Kasumi-1 (cell line): ENCODE results near the gene PJA1.

Experiments
- DNase-seq, 2 experiments: peaks; one replicate each; lab custom pipeline; 2025; lab: John Stamatoyannopoulos, UW

PJA1 gene

DNA sequence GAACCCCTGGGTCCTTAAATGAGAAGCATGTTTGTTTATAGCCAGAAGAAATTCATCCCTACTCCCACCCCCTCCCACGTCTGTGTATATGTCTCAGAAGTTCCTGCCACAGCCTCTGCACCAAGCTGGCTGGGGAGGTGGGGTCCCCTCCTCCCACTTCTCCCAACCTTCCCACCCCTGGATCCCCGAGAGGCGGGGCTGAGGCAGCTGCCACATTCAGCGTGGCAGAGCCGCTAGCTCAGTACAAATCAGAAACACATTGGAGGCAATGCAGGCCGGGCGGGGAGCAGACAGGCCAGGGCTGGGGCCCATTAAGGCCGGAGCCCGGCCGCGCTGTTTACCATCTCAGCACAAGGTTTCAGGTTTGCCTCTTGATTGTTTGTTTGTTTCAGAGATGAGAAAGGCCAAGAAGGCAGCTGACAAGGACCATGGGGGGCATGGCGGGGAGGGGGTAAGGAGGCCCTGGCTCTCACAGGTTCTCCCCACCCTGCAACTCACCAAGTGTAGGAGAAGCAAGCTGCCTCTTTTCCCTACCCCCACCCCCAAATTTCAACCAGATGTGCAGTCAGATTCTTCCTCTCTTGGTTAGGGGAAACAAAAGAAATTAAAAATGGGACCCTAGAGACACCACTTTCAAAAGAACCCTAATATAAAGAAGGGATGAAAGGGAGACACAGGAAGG, 22.3 kb downstream of the PJA1 start:
- no peak for DNase-seq

DNA sequence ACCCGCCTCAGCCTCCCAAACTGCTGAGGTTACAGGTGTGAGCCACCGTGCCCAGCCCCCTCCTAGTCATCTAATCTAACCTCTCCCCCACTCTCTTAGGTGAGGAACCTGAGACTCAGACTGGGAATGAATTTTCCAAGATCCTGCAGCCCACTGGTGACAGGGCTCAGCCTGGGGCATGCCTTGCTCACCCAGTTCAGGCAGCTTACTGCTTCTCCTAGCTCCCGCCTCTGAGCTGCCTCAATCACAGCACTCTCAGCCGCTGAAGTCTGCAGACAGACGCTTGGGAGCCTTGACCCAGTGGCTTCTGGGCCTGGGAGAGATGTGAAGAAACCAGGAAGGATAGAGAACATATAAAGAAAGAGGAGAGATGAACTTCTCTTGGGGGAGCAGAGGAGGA, 24.4 kb downstream of the PJA1 start:
- DNase-seq = no peak

DNA sequence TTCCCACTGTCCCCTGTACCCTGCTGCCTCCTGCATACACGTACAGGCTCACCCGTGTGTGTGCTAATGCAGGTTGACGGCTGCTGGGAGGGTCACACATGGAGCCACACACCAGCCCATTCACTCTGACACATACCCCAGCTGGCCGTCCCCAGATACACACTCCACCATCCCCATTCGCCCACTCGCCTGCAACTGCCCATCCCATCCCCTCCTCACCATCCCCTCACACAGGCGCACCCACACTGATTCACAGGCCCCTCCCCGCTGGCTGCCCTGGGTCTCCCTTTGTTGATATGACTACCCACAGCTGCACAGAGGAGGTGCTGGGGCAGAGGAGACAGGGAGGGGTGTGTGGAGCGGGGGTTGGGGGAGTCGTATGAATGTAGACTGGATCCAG, 25.7 kb downstream of the PJA1 start:
- no peak for DNase-seq

DNA sequence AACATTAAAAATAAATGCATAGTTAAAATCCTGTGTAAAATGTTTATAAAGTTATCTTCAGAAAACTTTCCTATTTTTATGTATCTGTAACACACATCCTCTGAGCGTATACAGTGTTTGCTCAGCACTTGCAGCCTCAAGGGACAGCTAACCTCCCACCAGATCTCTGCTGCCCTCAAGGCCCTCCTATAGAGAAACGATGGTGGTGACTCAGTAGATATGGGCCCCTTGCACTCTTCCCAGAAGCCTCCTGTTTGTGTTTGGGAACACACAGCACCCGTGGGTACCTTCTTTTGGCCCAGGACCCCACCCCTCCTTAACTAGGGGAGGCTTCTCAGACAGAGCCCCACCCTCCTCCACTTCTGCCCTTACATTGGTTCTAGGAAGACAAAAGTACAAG, 26.7 kb downstream of the PJA1 start:
- no peak for DNase-seq

DNA sequence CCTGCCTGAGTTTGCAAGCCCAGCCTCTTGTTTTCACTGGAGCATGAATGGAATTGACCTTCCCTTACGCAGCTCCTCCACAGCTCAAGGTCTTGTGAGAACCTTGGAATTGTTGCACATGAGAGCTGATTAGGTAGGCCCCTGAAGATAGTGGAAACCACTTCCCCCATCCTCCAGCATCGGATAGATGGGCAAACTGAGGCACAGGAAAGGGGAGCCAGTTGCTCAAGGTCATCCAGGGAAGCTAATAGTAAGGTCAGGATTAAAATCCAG, 27.2 kb downstream of the PJA1 start:
- DNase-seq = no peak

DNA sequence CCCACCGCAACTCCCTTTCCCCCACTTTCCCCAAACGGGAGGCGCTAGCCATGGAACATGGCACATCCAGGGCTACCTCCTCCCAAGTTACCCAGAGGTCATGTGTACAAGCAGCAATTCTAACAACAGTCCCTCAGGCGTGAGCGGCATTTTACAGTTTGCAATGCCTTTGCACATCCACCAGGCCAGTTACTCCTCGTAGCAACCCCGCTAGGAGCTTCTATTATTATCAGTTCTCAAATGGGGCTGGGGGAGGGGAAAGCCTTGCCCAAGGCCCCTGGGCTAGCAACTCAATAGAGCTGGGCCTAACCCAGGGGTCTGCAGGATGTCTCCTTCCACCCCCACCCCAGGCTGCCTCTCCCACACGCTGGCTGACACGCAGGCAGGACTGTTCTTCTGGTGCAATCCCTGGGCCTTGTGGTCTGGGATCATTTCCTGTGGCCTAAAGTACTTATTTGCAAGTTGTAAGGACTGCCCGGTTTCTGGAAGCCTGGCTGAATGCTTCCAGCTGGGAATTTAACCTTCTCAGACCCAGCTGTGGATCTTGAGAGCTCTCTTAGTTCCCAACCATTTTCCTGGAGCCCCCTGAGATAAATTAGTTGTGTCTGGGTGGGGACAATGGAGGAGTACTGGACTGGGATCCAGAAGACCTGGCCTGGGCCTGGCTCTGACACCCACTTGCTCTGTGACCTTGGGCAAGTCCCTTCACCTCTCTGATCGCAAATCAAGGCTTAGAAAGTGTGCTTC, 27.7 kb downstream of the PJA1 start:
- DNase-seq = no peak

DNA sequence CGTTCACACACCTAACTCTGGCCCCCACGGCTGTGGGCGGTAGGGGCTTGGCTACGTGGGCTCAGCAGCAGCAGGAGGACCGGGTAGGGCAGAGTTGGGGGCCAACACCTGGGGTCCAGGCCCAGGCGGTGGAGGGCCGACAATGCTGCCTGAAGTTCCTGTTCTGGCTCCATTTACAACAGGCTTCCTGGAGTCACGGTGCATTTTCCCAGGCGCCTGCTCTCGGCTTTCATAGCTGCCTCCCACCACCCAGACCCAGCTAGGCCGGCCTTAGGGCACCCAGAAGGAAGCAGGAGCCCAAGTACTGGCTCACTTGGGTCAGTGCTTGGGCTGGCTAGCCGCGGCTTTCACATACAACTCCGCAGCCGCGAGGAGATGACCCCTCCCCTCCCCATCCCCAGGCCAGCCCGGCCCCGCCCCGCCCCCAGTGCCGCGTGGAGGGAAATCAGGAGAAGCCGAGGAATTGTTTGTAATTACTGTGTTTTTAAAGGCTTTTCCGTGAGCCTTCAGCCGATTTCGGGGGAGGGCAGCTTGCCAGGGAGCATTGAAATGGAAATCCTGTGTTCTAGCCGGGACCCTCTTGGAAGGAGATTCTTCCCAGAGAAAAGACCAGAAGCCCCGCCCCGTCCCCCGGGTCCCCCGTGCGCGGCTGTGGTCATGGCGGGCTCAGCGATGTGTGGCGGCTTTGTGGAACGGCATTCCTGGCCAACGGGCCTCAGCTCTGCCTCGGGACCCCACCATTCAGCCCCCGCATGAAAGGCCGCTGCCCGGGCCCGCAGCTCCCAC, 28.5 kb downstream of the PJA1 start:
- DNase-seq = no peak

DNA sequence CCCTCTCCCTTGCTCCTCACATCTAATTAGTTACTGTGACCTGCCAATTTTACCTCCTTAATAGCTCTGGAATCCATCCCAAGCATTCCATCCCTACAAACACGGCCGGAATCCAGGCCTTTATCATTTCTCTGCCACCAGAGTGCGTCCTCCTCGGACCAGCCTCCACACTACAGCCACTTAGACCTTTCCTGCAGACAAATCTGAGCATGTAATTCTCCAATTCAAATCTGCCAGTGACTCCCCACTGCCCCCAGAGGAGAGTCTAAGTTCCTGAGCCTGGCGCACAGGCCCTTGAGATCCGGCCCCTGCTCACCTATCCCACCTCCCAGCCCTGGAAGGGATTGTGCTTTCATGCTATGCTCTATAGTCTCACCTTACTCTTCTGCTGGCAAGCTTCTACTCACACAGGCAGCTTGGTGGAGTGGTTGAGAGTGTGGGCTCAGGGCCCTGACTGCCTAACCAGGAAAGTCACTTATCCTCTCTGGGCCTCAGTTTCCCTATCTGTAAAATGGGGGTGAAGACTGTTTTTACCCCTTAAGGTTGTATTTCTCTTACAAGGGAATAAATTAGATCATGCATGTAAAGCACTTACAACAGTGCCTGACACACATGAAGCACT, 31.2 kb downstream of the PJA1 start:
- DNase-seq = no peak

DNA sequence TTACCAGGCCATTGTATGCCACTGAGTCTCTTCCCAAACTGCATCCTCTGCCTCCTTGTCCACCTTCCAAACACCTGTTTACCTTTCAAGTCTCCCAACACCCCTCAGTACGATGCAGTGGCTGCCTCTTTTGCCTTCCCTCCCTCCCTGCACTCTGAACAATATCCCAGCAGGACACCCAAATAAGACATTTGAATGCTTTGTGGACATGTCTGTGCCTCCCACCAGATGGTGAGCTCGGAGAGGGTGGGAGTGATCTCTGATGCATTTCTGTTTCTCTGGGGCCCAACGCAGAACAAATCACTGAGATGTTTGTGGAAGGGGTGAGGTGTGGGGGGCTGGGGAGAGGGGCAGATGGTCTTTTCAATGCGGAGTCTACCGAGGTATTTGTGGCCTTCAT, 33.4 kb downstream of the PJA1 start:
- DNase-seq = no peak

DNA sequence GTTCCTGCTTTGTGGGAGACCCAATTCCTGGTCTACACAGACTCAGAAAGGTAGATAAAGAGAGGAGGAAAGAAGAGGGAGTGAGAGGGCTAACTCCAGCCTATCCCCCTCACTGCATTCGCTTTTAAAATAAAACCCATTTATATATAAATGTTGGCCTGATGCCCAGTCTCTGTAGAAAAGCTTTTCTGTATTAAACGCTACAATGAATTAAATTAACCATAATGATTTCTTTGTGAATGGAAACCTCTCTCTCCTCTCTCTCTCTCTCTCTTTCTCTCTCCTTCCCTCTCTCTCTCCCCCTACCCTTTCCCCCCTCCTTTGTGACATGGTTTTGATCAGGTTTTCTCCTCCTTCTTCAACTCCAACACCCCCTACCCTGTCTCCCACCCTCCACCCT, 34.8 kb downstream of the PJA1 start:
- DNase-seq = no peak

DNA sequence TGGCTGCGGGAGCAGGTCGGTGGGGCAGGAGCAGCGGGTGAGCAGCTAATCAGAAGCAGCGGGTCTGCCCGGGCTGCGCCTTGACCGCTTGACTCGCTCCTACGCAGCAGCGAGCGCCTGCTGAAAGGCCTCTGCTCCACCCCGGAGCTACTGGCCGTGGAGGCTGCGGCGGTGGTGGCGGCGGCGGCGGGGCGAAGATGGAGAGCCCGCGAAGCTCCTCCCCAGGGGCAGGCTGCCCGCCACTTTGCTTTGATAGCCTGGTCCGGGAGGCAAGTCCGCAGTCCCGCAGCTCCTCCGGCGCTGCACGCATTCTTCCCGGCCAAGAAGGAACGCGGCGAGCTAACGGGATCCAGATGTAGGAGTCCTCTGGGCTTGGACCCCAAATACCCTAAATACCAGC, 36.7 kb downstream of the PJA1 start:
- no peak for DNase-seq

DNA sequence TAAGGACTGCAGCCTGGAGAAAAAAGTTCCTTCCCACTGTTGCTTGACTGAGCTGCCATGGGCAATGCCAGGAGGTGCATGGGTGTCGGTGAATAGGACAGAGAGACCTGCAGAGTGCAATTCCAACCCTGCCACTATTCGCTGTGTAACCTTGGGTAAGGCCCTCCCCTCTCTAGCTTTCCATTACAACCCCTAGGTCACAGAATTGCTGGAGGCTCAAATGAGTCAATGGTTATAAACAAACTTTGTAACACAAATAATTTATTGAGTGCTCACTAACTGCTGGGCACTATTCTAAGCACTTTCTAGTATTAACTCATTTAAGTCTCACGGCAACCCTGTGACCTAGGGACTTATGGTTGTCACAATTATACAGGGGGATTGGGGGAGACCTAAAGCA, 37.8 kb downstream of the PJA1 start:
- DNase-seq = no peak

DNA sequence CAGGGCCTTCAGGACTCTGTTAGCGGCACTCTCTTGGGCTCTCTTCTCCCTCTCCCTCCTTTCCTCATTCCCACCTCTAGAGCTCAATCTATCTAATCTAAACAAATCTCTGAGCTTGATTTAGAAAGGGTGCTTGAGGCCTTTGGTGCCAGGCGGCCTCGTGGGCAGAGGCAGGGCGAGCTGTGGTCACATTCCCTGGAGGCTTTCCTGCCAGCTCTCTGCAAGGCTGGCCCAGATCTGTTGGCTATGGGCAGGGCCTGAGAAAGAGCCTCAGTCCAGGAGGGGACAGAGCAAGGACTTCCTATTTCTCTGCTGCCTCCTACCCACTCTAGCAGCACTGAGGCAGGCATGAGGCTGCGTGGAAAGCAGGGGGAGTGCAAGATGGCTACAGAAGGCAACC, 38.6 kb downstream of the PJA1 start:
- no peak for DNase-seq

DNA sequence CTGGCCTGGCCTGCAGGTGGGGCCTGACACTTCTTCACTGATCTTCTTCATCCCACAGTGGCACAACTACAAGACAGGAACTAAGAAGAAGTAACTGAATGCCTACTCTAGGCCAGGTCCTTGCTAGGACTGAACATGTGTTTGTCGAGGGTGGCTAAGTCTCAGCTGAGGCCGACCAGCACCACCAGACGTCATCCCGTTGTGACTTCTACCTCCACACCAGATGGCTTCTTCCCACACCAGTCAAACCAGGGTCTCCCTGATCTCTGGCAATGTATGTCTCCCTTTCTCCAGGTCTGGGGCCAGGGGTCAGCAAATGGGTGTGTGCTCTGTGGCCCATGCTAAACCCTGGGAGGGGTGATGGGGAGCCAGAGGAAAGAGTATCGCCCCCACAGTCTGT, 40.2 kb downstream of the PJA1 start:
- DNase-seq = no peak

DNA sequence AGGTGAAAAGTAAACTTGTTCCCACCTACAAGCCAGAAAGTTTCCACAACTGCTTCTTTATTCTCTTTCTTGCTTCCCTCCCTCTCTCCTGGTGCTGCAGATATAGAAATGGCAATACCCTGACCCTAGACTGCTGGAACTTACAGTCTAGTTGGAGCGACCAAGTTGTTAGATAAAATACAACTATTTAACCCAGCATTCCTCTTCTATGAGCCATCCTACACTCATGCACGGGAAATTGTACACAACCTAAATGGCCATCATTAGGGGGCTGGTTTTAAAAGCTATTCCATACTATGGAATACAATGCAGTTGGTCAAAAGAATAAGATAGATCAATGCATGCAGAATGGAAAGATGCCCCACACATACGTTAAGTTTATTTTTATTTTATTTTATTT, 41.1 kb downstream of the PJA1 start:
- no peak for DNase-seq

DNA sequence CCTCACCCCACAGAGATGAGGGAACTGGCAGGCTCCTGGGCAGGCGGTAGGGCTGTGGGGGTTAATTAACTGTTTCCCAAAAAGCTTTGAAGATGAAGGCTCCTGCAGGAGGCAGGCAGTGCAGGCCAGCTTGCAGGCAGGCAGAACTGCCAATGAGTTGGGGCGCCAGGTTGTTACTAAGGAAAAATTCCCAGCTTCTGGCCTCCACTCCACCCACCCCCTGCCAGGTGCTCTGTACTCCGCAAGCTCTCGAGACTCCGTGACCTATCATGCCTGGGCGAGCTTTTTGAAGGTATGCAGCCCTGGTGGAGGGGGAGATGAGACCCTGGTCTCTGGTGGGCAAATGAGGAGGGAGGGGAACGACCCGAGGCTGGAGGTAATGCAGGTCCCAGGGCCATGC, 41.8 kb downstream of the PJA1 start:
- no peak for DNase-seq

DNA sequence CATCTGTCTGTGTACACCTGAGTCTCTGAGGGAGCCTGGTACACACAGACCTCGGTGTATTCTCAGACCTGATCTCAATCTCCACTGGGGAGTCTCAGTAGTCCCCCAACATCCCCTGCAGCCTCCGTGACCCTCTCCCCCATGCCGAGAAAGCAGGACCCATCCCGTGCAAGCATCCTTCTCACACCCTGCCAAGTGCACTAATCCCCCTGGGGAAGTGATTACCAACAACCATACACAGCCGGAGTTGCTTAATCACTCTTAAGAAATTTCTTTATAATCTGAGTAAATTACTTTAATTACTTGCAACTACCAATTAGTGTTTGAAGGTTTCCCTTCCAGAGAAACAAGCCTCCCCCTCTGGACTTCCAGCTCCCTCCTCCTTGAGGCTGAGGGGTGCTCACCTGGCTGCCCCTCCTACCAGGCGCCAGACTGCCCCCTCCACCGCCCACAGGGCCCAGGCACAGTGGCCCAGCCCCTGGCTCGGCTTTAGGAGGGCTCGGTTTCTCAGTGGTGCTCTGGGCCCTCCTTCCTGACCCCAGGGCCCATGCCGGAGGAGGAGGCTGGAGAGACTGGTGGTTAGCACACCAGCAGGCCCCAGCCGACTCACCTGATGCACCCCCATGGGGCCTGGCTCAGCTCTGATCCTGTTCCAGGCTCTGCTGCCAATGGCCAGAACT, 43.8 kb downstream of the PJA1 start:
- no peak for DNase-seq

DNA sequence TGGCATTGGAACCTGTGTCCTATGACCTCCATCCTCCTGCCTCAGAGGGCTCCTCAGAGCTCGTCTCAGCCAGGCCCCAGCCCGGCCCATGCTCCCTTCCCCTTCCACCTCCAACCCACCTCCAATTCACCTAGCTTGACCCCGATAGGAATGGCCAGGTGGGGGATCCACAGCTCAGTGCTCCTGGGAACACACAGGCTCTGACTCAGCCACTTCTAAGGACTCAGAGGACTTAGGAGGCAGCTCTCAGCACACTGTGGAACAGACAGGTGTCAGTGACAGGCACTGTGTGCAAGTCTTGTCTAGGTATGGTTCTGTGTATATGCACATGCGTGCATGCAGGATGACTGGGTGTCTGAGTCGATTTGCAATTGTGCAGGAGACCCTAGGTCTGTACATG, 44.8 kb downstream of the PJA1 start:
- no peak for DNase-seq

DNA sequence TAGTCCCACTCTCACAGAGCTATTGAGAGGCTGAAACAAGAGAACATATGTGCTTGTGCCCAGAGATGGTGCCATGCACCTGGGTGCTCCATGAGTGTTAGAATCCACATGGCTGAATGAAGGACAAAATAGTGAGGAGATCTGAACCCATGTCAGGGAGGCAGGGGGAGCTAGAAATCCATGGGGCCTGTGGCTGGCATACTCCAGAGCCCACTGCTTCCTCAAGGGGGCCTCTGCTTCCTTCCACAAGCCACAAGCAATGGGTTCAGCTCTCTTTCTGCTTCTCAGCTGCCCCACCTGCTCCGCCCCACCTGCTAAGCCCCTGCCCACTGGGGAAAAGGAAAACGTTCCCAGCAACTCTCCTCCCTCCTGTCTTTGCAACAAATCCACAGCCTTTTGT, 46.1 kb downstream of the PJA1 start:
- DNase-seq = no peak

DNA sequence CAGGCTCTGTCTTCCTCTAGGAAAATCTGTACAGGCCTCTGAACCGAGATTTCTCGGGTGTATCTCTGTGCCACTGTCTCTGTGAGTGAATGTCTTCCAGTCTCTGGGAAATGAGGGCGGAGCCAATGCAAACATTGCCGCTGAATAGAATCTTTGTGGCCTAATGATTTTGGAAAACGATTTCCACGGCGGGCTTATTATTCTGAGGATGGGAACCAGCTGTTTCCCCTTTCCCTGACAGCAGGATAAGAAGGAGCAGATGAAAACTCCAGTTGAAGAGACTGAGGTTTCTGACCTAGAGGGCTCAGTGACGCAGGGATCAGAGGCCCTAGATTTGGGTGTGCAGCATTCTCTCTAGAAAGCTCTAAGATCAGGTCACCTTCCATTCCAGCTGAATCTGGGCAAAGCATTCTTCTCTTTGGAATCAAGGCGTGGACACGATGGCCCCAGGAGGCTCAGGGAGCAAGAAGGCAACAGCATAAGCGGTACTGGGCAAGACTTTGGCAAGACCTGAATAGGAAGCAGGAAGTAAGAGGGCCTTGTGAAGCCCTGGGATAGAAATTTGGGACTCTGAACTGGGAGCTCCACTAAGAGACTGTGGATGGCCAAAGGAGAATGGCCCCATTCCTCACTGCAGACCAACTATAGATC, 47.3 kb downstream of the PJA1 start:
- no peak for DNase-seq

DNA sequence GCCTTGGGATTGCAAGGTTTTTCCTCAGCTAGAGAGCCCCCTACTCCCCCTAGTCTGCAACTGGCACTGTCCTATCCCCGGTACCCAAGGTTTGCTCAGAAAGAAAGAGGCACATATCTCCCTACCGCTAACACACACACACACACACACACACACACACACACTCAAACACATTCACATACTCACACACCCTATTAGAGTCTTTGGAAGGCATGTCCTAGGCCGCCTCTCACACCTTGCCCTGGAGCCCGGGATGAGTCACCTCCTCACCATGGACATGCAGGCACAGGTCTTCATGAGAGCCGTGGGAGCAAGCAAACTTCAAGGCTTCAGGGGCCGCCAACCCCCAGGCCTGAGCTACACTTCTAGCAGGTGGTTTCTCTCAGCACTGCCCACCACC, 49.2 kb downstream of the PJA1 start:
- DNase-seq = no peak

DNA sequence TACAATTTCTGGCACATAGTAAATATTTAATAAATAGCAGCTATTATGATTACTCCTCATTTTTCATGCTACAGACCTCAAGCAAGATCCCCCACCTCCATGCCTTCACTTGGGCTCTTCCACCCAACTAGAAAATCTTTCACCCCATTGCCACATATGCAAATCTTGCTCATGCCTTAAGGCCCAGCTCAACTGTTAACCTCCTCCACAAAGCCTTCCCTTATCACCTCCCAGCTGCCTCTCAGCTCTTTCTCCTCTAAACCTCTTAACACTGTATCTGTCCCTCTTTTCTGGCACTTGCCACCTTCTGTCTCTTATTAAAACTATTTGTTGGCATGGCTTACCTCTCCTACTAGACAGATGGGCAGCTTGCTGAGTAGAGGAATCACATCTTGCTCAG, 51.5 kb downstream of the PJA1 start:
- no peak for DNase-seq
